HG03196 (cell line): ENCODE measurements around the gene COTL1.
"Not testable (repeated sequence)": the region's sequence is repeated elsewhere in the genome, so short reads cannot be mapped to it uniquely, and the experiment has no call there.

Source experiments
- ATAC-seq: cut with Tn5 transposase; IDR thresholded peaks from one replicate; pipeline ENCODE4 v1.9.1; 2021; ENCODE audit not compliant: unreplicated experiment

COTL1 gene

DNA sequence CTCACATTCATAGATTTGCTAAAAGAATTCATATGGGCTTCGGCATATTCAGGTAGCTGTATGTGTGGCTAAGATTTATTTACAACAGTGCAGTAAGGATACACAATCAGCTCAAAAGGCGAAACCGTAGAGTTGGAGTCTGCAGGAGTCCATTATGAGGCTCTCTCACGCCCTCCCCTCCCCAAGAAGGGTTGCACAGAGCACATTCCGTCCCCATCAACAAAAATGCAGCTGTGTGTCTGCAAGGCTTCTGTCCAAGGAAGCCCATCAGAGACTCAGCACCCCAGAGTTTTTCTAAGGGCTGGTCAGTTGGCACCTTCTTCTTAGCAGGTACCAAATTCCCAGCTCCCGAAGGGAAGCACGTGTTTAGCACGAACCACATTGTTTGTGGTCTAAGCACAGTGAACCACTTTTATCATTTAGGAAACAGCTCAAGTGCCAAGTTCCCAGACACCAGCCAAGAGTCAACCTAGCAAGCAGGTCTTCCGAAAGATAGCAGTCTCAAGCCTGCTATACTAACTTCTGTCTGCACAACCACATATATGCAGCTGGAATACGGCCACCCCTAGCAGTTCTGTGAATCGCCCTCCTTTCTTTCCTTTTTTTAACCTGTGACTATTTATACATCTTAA, 84.9 kb downstream of the COTL1 start:
- ATAC-seq: no peak

DNA sequence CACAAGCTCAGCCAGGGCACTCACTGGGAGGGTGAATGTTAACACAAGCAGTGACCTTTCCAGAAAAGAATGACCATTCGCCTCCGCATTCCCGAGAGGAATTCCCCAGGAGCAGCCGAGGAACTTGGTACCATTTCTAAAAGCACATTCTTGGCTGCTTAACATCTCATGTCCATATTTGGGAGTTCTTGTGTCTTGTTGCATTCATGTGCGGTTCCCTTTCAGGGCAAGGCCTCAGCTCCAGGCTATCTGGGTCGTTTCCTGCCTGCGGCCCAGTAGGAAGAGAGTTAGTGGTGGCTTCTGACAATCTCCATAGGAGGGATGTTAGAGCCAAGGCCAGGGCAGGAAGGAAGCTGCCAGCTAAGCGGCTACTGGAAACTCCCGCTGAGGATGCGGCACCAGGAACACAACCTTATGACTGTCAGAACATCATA, 85.6 kb downstream of the COTL1 start:
- ATAC-seq: no peak

- ATAC-seq: no peak
Measured at GRCh38 chr16:84531671-84532111, 86.2 kb downstream of the COTL1 start.

DNA sequence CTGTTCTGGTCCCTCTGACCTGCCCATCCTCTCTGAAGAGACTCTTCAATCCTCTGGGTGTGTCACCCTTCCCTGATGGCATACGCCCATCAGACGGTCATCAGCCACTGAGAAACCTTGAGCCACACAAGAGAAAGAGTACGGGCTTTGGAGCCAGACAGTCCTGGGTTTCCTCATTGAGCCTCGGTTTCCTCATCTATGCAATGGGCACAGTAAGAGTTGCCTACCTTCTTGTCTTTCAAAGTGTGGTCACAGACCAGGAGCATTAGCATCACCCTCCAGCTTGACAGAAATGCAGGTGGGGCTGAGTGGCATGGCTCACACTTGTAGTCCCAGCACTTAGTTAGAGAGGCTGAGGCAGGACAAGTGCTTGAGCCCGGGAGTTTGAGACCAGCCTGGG, 87.3 kb downstream of the COTL1 start:
- no peak for ATAC-seq

GRCh38 chr16:84529607-84530006, 88.3 kb downstream of the COTL1 start:
- no peak for ATAC-seq

DNA sequence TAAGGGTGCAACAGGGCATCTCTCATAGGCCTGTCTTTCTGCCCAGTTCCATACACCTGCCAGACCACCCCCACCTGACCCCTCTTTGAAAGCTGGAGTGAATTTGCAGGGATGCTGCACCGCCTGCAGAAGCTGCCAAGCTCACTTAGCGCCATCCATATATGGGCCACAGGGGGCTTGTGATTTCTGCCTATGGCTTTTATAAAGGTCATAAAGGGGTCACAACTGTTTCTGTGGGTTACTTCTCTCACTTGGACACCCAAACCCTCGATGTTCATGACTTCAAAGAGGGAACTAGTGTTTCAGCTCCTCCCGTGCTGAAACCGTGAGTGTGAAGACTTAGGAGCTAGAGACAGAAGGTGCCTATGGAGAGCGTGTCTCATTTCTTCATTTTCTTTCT, 89.6 kb downstream of the COTL1 start:
- ATAC-seq: no peak

- no peak for ATAC-seq
Measured at GRCh38 chr16:84527532-84528269, 90.2 kb downstream of the COTL1 start.

DNA sequence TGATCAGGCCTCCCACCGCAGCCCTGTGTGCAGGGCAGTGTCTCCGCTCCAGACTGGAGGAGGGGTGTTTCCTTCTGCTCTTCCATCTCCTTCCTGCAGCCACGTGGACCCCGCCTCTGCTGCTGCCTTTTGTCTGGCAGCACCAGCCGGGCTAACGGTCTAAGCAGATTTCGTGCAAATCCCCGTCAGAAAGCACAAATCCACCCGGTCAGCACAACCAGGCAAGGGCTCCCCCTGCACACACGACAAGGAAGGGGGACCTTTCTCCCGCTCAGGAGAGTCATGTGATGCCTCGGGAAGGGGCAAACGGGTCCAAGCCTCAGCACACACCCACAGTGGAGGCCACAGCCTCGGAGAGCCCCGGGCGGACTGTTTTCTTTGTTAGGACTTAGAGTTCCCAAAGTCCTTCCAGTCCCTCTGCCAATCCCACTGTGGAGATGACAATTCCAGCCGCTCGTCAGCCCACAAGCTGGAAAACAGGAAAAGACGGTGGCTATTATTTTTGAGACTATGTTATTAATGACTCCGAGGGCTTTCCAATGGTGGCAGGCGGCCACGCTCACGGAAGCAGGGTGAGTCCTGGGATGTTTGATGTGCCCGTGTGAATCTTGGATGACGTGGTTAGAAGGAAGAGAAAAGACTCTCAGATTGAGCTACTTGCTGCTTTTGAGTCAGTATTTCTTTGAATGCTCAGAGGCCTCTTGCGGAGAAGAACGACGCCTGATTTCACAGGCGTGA, 90.9 kb downstream of the COTL1 start:
- ATAC-seq: no peak

- not testable (repeated sequence) for ATAC-seq
Measured at GRCh38 chr16:84524941-84525581, 92.8 kb downstream of the COTL1 start.

DNA sequence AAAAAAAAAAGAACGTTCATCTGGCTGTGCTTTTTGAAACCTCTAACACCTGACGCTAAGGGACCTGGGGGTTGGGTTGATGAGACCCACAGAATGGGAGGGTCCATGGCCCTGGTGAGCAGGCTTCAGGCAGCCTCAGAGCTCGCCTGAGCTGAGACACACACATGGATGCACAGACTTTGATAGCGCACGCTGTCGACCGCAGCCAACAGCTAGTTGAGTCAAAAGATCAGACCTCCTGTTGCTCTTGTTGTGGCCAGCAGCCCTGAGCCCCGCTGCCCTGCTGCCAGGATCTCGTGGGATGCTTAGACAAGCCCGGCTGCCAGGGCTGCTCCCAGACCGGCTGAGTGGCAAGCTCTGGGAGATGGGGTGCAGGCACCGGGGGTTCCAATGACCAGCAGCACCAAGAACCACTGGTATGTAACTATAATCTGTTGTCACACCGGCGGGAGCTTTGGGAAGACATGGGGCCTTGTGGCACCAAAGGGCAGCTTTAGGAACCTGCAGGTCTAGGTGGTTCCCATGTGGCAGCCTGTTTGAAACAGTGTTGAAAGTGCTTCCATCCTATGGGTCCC, 93.4 kb downstream of the COTL1 start:
- no peak for ATAC-seq

- ATAC-seq: no peak
Measured at GRCh38 chr16:84521497-84521770, 96.4 kb downstream of the COTL1 start.

- no peak for ATAC-seq
Measured at GRCh38 chr16:84520725-84521496, 97.0 kb downstream of the COTL1 start.

GRCh38 chr16:84519855-84520254, 98.0 kb downstream of the COTL1 start:
- ATAC-seq: no peak

- ATAC-seq: no peak
Measured at GRCh38 chr16:84518804-84519341, 99.0 kb downstream of the COTL1 start.

GRCh38 chr16:84518220-84518619, 99.7 kb downstream of the COTL1 start:
- not testable (repeated sequence) for ATAC-seq

DNA sequence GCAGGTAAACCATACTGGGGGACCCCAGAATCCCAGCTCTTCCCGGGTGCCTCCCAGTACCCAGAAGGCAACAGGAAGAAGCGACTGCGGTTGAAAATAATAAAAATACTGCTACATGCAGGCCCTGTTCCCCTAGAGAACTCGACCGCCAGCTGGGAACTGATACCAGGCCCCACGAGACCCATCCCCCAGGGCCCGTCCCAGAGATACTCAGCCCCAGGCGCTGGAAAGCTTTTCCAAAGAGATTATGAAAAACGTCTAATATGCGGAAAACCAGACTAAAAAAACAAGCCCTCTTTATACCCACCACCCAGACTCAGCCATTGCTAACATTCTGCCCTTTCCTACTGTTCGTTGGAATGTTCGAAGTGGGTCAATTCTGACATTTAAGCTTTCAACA, 100.5 kb downstream of the COTL1 start:
- ATAC-seq: no peak
